K562 (cell line): Measurements from ENCODE around the gene ZNF546. TPM values are rescaled to one million over a fixed set of nuclear protein-coding genes. Genes with fewer than 3 reads are reported as not detected.

Experiments used
- ATAC-seq: fragments of 200-7000 bp; cut with Tn5 transposase; 3 replicates; pipeline ENCODE4 v1.9.1; 2020; ENCODE audit warnings: moderate library complexity
- BruUV-seq: library from RNA; stranded (reverse); fragments of 400-500 nt; replicated peaks from 2 replicates; lab custom pipeline; 2021; lab: Mats Ljungman, UMichigan
- CTCF ChIA-PET: fragments of 300-600 bp; formaldehyde crosslinking; extraction: SDS; loops from one replicate; lab custom pipeline; 2021; ENCODE audit warnings: low intra/inter-chr PET ratio; lab: Yijun Ruan, JAX
- POLR2A ChIA-PET: fragments of 300-600, 350-650 bp; sonication (Branson Sonifier 250); formaldehyde crosslinking; extraction: SDS; loops from one replicate; lab custom pipeline; 2021; ENCODE audit warnings: antibody characterized with exemption, inconsistent platforms; lab: Yijun Ruan, JAX
- DNase-seq, 4 experiments: peaks; one replicate each; pipeline versions ENCODE4 v3.0.0 to v3.0.0-alpha.2; 2011 to 2018; ENCODE audit warnings: low spot score in 3 of 4, mixed read lengths in 3 of 4; ENCODE audit errors: extremely low read depth in 1 of 4
- FAIRE-seq: peaks from 2 replicates; lab custom pipeline; 2011; peaks lifted over from hg19 to GRCh38; lab: Jason Lieb, UNC
- H2AFZ ChIP-seq: 2 replicates; pipeline ENCODE4 v1.6.0; 2011; ENCODE audit warnings: low read depth, low read length, control low read depth, inconsistent platforms
- H3K27ac ChIP-seq: fragments of 200-600 bp; 3 replicates; pipeline ENCODE4 v1.8.0; 2011; ENCODE audit warnings: low read depth, mild to moderate bottlenecking, control low read depth, inconsistent platforms, low read length, moderate library complexity, mixed read lengths; ENCODE audit errors: extremely low read depth
- H3K27me3 ChIP-seq, 2 experiments: fragments of 300-600 bp in 1 of 2; 2 replicates in 1 of 2; 3 replicates in 1 of 2; pipeline versions ENCODE4 v1.6.0 to v1.8.0; 2011; ENCODE audit warnings: inconsistent platforms in 2 of 2, low read length in 2 of 2, mild to moderate bottlenecking in 1 of 2, mixed read lengths in 1 of 2, moderate library complexity in 1 of 2; ENCODE audit not compliant: control insufficient read depth in 2 of 2, insufficient read depth in 2 of 2
- H3K36me3 ChIP-seq: fragments of 300-600 bp; 3 replicates; pipeline ENCODE4 v1.8.0; 2011; ENCODE audit warnings: mild to moderate bottlenecking, low read length, inconsistent platforms; ENCODE audit not compliant: control insufficient read depth, insufficient read depth
- H3K4me1 ChIP-seq, 2 experiments: fragments of 200-600 bp in 1 of 2; replicated peaks in 1 of 2; 2 replicates in 1 of 2; 3 replicates in 1 of 2; pipeline versions ENCODE4 v1.5.1 to v1.8.0; 2011; ENCODE audit warnings: inconsistent platforms in 2 of 2, low read length in 2 of 2, mild to moderate bottlenecking in 1 of 2, mixed read lengths in 1 of 2, moderate library complexity in 1 of 2; ENCODE audit not compliant: control insufficient read depth in 2 of 2, insufficient read depth in 2 of 2
- H3K4me2 ChIP-seq: 2 replicates; pipeline ENCODE4 v1.6.1; 2011; ENCODE audit warnings: low read length, control low read depth, inconsistent platforms, mixed read lengths; ENCODE audit not compliant: insufficient read depth
- H3K4me3 ChIP-seq: fragments of 200-600 bp; sonication (generic), shearing (Covaris generic); 2 replicates; pipeline ENCODE4 v1.5.1; 2016; ENCODE audit warnings: control low read depth, inconsistent platforms
- H3K79me2 ChIP-seq: fragments of 200-600 bp; 3 replicates; pipeline ENCODE4 v1.8.0; 2011; ENCODE audit warnings: low read length, inconsistent platforms; ENCODE audit not compliant: control insufficient read depth, insufficient read depth
- H3K9ac ChIP-seq, 2 experiments: 2 replicates each; pipeline versions ENCODE4 v1.6.0 to v1.6.1; 2011; ENCODE audit warnings: low read depth in 2 of 2, low read length in 2 of 2, control low read depth in 1 of 2, inconsistent platforms in 1 of 2, mild to moderate bottlenecking in 1 of 2, mixed read lengths in 1 of 2; ENCODE audit not compliant: insufficient read depth in 1 of 2
- H3K9me1 ChIP-seq: one replicate; pipeline ENCODE4 v1.6.0; 2011; ENCODE audit warnings: inconsistent platforms, mild to moderate bottlenecking, low read length, moderate library complexity; ENCODE audit not compliant: control insufficient read depth, insufficient read depth
- H3K9me3 ChIP-seq: replicated peaks from 2 replicates; pipeline ENCODE4 v1.5.1; 2011; ENCODE audit warnings: low read depth, low read length, inconsistent platforms; ENCODE audit not compliant: control insufficient read depth, insufficient read depth
- H4K20me1 ChIP-seq: replicated peaks from 2 replicates; pipeline ENCODE4 v1.6.1; 2011; ENCODE audit warnings: low read length, inconsistent platforms, mixed read lengths; ENCODE audit not compliant: control insufficient read depth, insufficient read depth
- BCOR ChIP-seq: fragments of 450-650 bp; IDR thresholded peaks from 2 replicates; pipeline ENCODE4 v1.6.1; 2016
- BMI1 ChIP-seq: fragments of 150-350 bp; IDR thresholded peaks from 2 replicates; pipeline ENCODE4 v1.6.1; 2014; ENCODE audit warnings: low read length
- BRCA1 ChIP-seq, 2 experiments: fragments of 450-650 bp in 1 of 2; sonication (generic) in 1 of 2; formaldehyde crosslinking in 1 of 2; IDR thresholded peaks; 2 replicates each; pipeline versions ENCODE4 v1.5.0 to v1.6.1; 2017 to 2020; ENCODE audit warnings: mild to moderate bottlenecking in 1 of 2, missing genetic modification reagents in 1 of 2
- BRF1 ChIP-seq: IDR thresholded peaks from 3 replicates; pipeline ENCODE4 v1.6.1; 2011; ENCODE audit warnings: borderline replicate concordance, mild to moderate bottlenecking; ENCODE audit not compliant: insufficient read length; ENCODE audit errors: extremely low read depth
- CBX3 ChIP-seq, 2 experiments: IDR thresholded peaks; 1 replicate in 1 of 2; 2 replicates in 1 of 2; pipeline ENCODE4 v1.6.1; 2012; ENCODE audit warnings: inconsistent platforms in 2 of 2, low read length in 2 of 2, borderline replicate concordance in 1 of 2, control low read depth in 1 of 2
- GATAD2A ChIP-seq: fragments of 450-650 bp; IDR thresholded peaks from 2 replicates; pipeline ENCODE4 v1.6.1; 2017
- HNRNPH1 ChIP-seq: fragments of 200-400 bp; formaldehyde crosslinking; optimal IDR thresholded peaks from 2 replicates; pipeline ENCODE3; 2017; ENCODE audit warnings: low read depth, mild to moderate bottlenecking, low read length, moderate library complexity
- KDM2B ChIP-seq: fragments of 250-450 bp; sonication (Bioruptor Pico); IDR thresholded peaks from 2 replicates; pipeline ENCODE4 v1.8.0; 2021; ENCODE audit warnings: mild to moderate bottlenecking, moderate library complexity
- KDM5B ChIP-seq: fragments of 200-600 bp; sonication (generic); IDR thresholded peaks from 2 replicates; pipeline ENCODE4 v1.6.1; 2012; ENCODE audit warnings: low read depth, mild to moderate bottlenecking, moderate library complexity, low read length, control low read depth, inconsistent platforms; ENCODE audit not compliant: insufficient replicate concordance
- PRMT5 ChIP-seq: sonication (generic); formaldehyde crosslinking; IDR thresholded peaks from 2 replicates; pipeline ENCODE4 v1.5.0; 2020; ENCODE audit warnings: missing genetic modification reagents
- RFX5 ChIP-seq: IDR thresholded peaks from 2 replicates; pipeline ENCODE4 v1.6.1; 2011; ENCODE audit warnings: low read depth, mild to moderate bottlenecking, improper control_type of control experiment, low read length
- ZBTB1 ChIP-seq: sonication (generic); formaldehyde crosslinking; IDR thresholded peaks from 2 replicates; pipeline ENCODE4 v1.8.1; 2023; ENCODE audit warnings: missing genetic modification reagents, low read depth, mild to moderate bottlenecking, borderline replicate concordance
- WGBS: fragments of 100-300 bp; shearing (Covaris generic); methylation state at CpG from one replicate; pipeline ENCODE4 v1.1.6; 2016; ENCODE audit warnings: low coverage, mixed read lengths; ENCODE audit not compliant: insufficient coverage; ENCODE audit errors: missing lambda C conversion rate; 5-methylcytosine and 5-hydroxymethylcytosine counted together
- in situ Hi-C: fragments of 300-500 bp; cut with MboI; formaldehyde crosslinking; loops from 4 replicates; pipeline ENCODE4 v1.15.0; 2018; ENCODE audit warnings: inconsistent platforms, mixed read lengths
- intact Hi-C: fragments of 100-400 bp; cut with micrococcal nuclease; formaldehyde crosslinking; loops from 2 replicates; pipeline ENCODE4 v1.14.2; 2022
- polyA plus RNA-seq, 8 experiments: library from polyadenylated mRNA; depleted of rRNA in 4 of 8; stranded (reverse) in 5 of 8; unstranded in 3 of 8; fragments of >200 nt; fragmentation: Nextera tagmentation in 2 of 8; fragmentation: Illumina TruSeq in 1 of 8; extraction: Ambion mirVana in 2 of 8; extraction: Trizol in 1 of 8; gene quantifications; 2 replicates each; pipeline versions ENCODE4 v1.2.1 to v1.2.3, GENCODE V29; 2011 to 2014; ENCODE audit warnings: inconsistent platforms in 1 of 8, missing spikeins in 1 of 8
- total RNA-seq, 7 experiments: library from RNA; depleted of rRNA in 6 of 7; stranded (reverse); fragments of >200 nt in 6 of 7; fragmentation: Illumina TruSeq in 2 of 7; extraction: Trizol in 2 of 7; gene quantifications; 2 replicates each; pipeline versions ENCODE4 v1.2.1 to v1.2.3, GENCODE V29; 2011 to 2021; ENCODE audit warnings: low replicate concordance in 1 of 7
- TF ChIP-seq, protein P1 (sequence below): sonication (generic); IDR thresholded peaks from 2 replicates; pipeline ENCODE4 v1.6.1; 2016
- TF ChIP-seq, protein P2 (sequence below): fragments of 450-650 bp; formaldehyde crosslinking; IDR thresholded peaks from 2 replicates; pipeline ENCODE4 v1.4.0; 2020; ENCODE audit warnings: mild to moderate bottlenecking
- TF ChIP-seq, protein P3 (sequence below): fragments of 250-450 bp; sonication (Bioruptor Pico); IDR thresholded peaks from 2 replicates; pipeline ENCODE4 v1.5.0; 2021; ENCODE audit warnings: mild to moderate bottlenecking, moderate library complexity

ZNF546 gene
- total and polyA plus RNA-seq, 9 of the 15 experiments (the other 6 are each of a cell fraction or from before 2014, with no cell fraction given), result 0.73 to 5.1 (median 2.2) TPM

DNA sequence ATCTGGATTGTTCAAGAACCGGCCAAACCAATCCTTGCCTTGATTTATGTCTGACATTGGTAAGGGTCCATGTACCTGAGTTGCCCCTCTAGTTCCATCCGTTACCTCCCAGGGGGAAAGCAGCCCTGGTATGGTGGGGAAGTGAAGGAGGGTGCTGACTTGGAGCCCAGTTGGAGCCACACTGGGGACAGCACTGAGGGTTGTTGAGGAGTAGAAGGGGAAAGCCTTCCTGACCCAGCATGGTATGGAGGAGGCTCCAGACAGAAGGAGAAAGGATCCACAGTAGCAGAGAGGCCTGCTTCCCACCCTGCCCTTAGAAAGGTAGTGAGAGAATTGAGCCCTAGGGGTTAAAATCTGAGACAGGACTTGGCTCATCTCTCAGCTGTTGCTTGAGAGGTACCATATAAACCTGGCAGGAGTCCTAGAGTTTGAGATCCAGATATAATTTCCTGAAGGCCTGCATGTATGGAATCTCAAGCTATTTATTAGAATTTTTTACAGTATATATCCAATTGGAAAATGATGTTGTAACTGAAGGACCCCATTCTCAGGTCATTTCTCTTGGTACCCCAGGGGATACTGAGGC lies 45.7 kb upstream of the ZNF546 start:
- no peaks in the 10 kb centered on the region for H3K9me1 ChIP-seq
- ChIA-PET POLR2A (interaction anchor here (0.8 to 1.4 kb wide), 3 partner anchors 18 to 116 kb away, joined by 3 to 4 read pairs (median 3); partner anchors contain the start of gene PSMC4), CTCF (no interaction called here)
- H3K4me1 ChIP-seq, result no peaks in the 10 kb centered on the region
- peaks cover 3% of the 10 kb centered on the region in 2 experiments; a peak in 2 of 5 replicates for H3K27me3 ChIP-seq
- FAIRE-seq, result no peak
- no peaks in the 10 kb centered on the region for H4K20me1 ChIP-seq
- no peak for TF ChIP-seq BRCA1 (IDR thresholded peaks at IDR 0.05)
- no peak for TF ChIP-seq BRCA1 (CRISPR knock-in tag; IDR thresholded peaks at IDR 0.05)
- no peak for TF ChIP-seq CBX3 (IDR thresholded peaks at IDR 0.05; ENCODE audit: borderline replicate concordance in 1 of 2, low read length in 2 of 2)
- no peak for TF ChIP-seq BMI1
- TF ChIP-seq, protein P1, sequence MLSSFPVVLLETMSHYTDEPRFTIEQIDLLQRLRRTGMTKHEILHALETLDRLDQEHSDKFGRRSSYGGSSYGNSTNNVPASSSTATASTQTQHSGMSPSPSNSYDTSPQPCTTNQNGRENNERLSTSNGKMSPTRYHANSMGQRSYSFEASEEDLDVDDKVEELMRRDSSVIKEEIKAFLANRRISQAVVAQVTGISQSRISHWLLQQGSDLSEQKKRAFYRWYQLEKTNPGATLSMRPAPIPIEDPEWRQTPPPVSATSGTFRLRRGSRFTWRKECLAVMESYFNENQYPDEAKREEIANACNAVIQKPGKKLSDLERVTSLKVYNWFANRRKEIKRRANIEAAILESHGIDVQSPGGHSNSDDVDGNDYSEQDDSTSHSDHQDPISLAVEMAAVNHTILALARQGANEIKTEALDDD, result no peak
- TF ChIP-seq RFX5, result no peak
- TF ChIP-seq HNRNPH1, result no peak
- TF ChIP-seq BCOR, result no peak
- TF ChIP-seq ZBTB1 (CRISPR knock-in tag), result no peak
- TF ChIP-seq, protein P2, sequence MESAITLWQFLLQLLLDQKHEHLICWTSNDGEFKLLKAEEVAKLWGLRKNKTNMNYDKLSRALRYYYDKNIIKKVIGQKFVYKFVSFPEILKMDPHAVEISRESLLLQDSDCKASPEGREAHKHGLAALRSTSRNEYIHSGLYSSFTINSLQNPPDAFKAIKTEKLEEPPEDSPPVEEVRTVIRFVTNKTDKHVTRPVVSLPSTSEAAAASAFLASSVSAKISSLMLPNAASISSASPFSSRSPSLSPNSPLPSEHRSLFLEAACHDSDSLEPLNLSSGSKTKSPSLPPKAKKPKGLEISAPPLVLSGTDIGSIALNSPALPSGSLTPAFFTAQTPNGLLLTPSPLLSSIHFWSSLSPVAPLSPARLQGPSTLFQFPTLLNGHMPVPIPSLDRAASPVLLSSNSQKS (CRISPR knock-in tag), result no peak
- TF ChIP-seq BRF1, result no peak
- no peak for TF ChIP-seq PRMT5
- no peak for TF ChIP-seq KDM2B (CRISPR knock-in tag)
- no peak for TF ChIP-seq GATAD2A
- no peak for TF ChIP-seq KDM5B
- TF ChIP-seq, protein P3, sequence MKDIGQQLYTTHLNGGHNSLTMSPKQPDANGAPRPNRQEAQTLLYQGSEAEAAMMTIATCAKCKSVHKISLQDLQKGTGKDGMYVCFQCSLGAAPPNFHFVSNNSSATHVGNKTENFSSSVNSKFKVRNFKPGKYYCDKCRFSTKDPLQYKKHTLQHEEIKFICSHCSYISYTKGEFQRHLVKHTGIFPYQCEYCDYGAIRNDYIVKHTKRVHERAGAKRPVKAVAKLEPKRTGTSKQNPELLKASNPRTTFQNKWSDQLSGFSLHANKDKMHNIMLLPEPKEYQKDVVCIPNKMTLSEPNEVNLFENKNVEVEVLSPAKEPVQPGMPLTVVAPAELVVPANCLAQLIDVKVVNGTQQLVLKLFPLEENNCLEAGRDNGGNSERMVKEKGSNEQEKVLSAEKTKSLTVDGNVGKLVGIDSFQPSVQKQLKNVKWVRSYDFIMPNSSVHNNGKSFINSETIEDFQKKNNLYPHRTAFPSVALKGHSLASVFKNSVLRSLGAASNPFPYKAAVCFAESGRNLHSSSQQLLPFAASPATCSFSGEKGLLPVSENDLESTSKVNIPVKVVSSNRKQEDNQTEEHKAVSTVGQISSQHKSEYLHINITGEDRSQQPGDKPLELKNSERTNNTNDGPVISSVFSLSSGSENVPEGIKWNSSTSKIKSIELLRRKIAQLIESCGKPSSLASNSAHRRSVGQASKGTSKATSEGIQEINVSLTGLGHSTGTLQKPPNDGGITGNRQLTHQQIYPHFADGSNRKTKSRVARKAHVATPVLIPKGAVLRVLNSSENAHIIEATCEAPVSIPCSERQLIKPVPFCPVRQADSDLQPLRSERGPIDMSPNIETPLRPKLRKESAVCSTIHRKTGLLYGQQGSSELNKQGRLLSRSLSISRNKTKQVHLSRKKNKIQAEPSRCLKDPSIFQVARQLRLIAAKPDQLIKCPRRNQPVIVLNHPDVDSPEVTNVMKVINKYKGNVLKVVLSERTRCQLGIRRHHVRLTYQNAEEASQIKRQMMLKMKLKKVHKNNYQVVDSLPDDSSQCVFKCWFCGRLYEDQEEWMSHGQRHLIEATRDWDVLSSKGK (CRISPR knock-in tag), result no peak
- H3K27ac ChIP-seq, result no peak overlapping the region
- ATAC-seq, result no peak
- no TSS peak for BruUV-seq
- H2AFZ ChIP-seq, result no peak overlapping the region
- no peaks in the 10 kb centered on the region for H3K36me3 ChIP-seq
- no peaks in the 10 kb centered on the region for H3K9me3 ChIP-seq
- H3K79me2 ChIP-seq, result no peaks in the 10 kb centered on the region
- H3K9ac ChIP-seq, result no peak overlapping the region
- DNase-seq, result no peak
- no peak overlapping the region for H3K4me3 ChIP-seq
- 4% methylated on average over 2 of the region's 2 CpGs for WGBS
- in situ Hi-C loops (no loop called here), intact Hi-C loops (no loop called here)
- no peak overlapping the region for H3K4me2 ChIP-seq
